DND-41 (cell line): ENCODE measurements around the gene SSTR3.

Source experiments
- ATAC-seq: fragments of 200-7000 bp; cut with Tn5 transposase; 3 replicates; pipeline ENCODE4 v1.9.1; 2021; ENCODE audit warnings: low read depth; ENCODE audit not compliant: insufficient read depth
- DNase-seq: peaks from one replicate; pipeline ENCODE4 v3.0.0-alpha.2; 2020
- H2AFZ ChIP-seq: 2 replicates; pipeline ENCODE4 v1.6.0; 2012; ENCODE audit warnings: low read depth, low read length
- H3K27ac ChIP-seq: 2 replicates; pipeline ENCODE4 v1.5.1; 2012; ENCODE audit warnings: low read length, inconsistent platforms
- H3K27me3 ChIP-seq: fragments of 200-600 bp; sonication (generic); 2 replicates; pipeline ENCODE4 v1.6.0; 2012; ENCODE audit warnings: low read length, mild to moderate bottlenecking, inconsistent platforms; ENCODE audit not compliant: insufficient read depth, poor library complexity
- H3K36me3 ChIP-seq: 2 replicates; pipeline ENCODE4 v1.5.1; 2012; ENCODE audit warnings: low read length, inconsistent platforms; ENCODE audit not compliant: insufficient read depth
- H3K4me1 ChIP-seq: 2 replicates; pipeline ENCODE4 v1.5.1; 2012; ENCODE audit warnings: mild to moderate bottlenecking, low read length; ENCODE audit not compliant: insufficient read depth
- H3K4me2 ChIP-seq: 2 replicates; pipeline ENCODE4 v1.6.0; 2012; ENCODE audit warnings: mild to moderate bottlenecking, moderate library complexity, low read length, inconsistent platforms; ENCODE audit not compliant: insufficient read depth
- H3K4me3 ChIP-seq, 2 experiments: fragments of 200-600 bp in 1 of 2; shearing (Covaris generic) in 1 of 2; 2 replicates each; pipeline ENCODE4 v1.5.1; 2012 to 2016; ENCODE audit warnings: inconsistent platforms in 2 of 2, low read length in 2 of 2, mild to moderate bottlenecking in 2 of 2, low read depth in 1 of 2, moderate library complexity in 1 of 2
- H3K79me2 ChIP-seq: 2 replicates; pipeline ENCODE4 v1.6.0; 2012; ENCODE audit warnings: low read length, inconsistent platforms; ENCODE audit not compliant: insufficient read depth
- H3K9ac ChIP-seq: 2 replicates; pipeline ENCODE4 v1.6.0; 2012; ENCODE audit warnings: low read depth, mild to moderate bottlenecking, inconsistent platforms, low read length, moderate library complexity
- H3K9me3 ChIP-seq: 2 replicates; pipeline ENCODE4 v1.5.1; 2012; ENCODE audit warnings: low read length, moderate library complexity, mild to moderate bottlenecking, inconsistent platforms; ENCODE audit not compliant: insufficient read depth, severe bottlenecking
- H4K20me1 ChIP-seq: 2 replicates; pipeline ENCODE4 v1.6.0; 2012; ENCODE audit warnings: low read length; ENCODE audit not compliant: insufficient read depth
- EZH2 ChIP-seq: IDR thresholded peaks from 3 replicates; pipeline ENCODE4 v1.6.1; 2012; ENCODE audit warnings: borderline replicate concordance, low read depth, mild to moderate bottlenecking, moderate library complexity, low read length, inconsistent platforms; ENCODE audit not compliant: severe bottlenecking
- TF ChIP-seq, protein P1 (sequence below): IDR thresholded peaks from 2 replicates; pipeline ENCODE4 v1.5.1; 2012; ENCODE audit warnings: borderline replicate concordance, low read length, moderate library complexity, mild to moderate bottlenecking; ENCODE audit not compliant: poor library complexity, severe bottlenecking; ENCODE audit errors: extremely low read depth

The SSTR3 gene

DNA sequence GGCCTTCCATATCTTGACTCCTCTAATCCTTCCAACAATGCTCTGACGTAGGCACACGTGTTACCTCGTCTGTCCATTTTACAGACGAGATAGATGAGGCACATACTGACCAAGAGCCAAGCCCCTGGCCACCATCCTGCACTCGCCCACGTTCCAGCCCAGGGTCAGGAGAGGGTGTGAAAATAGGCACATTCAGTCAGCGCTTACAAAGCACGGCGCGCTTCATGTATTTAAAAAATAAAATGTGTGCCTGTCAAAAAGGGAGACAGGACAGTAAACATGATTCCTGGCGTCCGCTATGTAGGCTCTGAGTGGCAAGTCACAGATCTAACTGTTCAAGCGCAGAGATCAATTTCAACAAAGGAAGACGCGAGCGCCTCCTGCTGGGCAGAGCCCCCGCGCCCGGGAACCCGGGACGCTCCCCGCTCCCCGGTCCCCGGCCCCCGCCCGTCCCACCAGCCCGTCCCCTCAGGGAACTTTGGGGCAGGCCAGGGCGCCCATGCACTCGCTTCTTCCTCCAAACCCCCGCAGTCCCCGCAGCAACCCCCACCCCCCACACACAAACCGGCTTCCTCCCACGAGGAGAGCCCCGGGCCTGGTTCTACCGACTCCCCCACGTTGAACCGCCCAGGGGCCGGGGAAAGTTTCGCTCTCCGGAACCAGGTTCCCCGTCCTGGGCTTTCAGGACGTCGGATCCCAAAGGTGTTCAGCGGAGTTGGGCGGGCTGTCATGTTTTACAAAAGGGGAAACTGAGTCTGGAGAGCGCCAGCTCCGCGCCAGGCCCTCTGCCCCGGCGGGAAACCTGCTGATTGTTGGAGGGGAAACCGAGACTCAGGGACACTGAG is 13.8 kb downstream of the SSTR3 start:
- Histone ChIP-seq H3K4me2 (peak overlapping the region; percentile 86), H3K27ac (peak overlapping the region; percentile 88), H2AFZ (peak overlapping the region; percentile 82), H3K79me2 (peaks cover 7% of the 10 kb centered on the region), H3K36me3 (no peaks in the 10 kb centered on the region; the same call in 1 of the 2 replicates), H3K27me3 (no peaks in the 10 kb centered on the region), H3K9ac (peak overlapping the region; percentile 83), H3K4me3 (peak overlapping the region; percentile 48 to 64), H3K9me3 (no peaks in the 10 kb centered on the region), H3K4me1 (peaks cover 18% of the 10 kb centered on the region), H4K20me1 (no peaks in the 10 kb centered on the region)
- DNase-seq (peak; percentile 92), ATAC-seq (peak; percentile 57)
- TF ChIP-seq EZH2 = no peak
- TF ChIP-seq, protein P1, sequence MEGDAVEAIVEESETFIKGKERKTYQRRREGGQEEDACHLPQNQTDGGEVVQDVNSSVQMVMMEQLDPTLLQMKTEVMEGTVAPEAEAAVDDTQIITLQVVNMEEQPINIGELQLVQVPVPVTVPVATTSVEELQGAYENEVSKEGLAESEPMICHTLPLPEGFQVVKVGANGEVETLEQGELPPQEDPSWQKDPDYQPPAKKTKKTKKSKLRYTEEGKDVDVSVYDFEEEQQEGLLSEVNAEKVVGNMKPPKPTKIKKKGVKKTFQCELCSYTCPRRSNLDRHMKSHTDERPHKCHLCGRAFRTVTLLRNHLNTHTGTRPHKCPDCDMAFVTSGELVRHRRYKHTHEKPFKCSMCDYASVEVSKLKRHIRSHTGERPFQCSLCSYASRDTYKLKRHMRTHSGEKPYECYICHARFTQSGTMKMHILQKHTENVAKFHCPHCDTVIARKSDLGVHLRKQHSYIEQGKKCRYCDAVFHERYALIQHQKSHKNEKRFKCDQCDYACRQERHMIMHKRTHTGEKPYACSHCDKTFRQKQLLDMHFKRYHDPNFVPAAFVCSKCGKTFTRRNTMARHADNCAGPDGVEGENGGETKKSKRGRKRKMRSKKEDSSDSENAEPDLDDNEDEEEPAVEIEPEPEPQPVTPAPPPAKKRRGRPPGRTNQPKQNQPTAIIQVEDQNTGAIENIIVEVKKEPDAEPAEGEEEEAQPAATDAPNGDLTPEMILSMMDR = peak; percentile 81

DNA sequence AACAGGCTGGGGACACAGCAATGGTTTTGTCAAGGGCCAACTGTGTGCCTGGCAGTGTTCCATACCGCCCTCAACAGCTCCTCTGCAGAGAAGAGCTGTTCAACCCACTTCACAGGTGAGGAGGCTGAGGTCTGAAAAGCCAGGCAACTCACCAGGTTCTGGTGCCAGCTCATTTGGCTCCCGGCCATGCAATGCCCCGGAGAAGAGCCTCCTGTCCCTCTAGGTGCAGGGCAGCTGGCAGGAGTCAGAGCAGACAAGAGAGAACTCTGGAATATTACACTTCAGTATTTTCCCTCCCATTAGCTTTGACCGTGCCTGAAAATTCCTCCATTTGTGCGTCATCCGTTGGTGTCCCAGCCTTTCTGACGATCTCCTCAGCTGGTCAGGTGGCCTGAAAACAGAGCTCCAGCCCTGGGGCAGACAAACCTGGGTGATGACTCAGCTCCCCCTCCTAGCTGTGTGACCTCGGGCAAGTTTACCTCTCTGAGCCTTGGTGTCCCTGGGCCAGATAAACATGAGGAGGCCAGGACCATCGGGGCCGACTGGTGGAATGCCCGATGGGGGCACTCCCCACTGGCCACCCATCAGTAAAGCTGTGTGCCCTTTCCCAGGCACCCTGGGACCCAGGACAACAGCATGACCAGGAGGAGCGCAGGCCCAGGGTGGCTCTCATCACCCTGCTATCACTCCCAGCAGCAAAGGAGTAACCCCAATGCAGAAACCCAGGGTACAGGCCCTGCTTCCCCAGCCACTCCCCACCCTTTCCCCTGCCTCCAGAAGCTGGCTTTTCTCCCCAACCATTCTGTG is 14.6 kb downstream of the SSTR3 start:
- DNase-seq (no peak), ATAC-seq (no peak)
- H3K9ac ChIP-seq = peak overlapping the region; percentile 83
- H3K27ac ChIP-seq = peak overlapping the region; percentile 82
- H3K79me2 ChIP-seq = peaks cover 7% of the 10 kb centered on the region
- peaks cover 18% of the 10 kb centered on the region for H3K4me1 ChIP-seq
- H4K20me1 ChIP-seq = no peaks in the 10 kb centered on the region
- H3K36me3 ChIP-seq = no peaks in the 10 kb centered on the region; the same call in 1 of the 2 replicates
- no peak for TF ChIP-seq EZH2
- TF ChIP-seq, protein P1 = no peak
- H2AFZ ChIP-seq = peak overlapping the region; percentile 58
- H3K4me2 ChIP-seq = peak overlapping the region; percentile 86
- no peaks in the 10 kb centered on the region for H3K9me3 ChIP-seq
- peak overlapping the region; percentile 27 to 64 for H3K4me3 ChIP-seq
- H3K27me3 ChIP-seq = no peaks in the 10 kb centered on the region

DNA sequence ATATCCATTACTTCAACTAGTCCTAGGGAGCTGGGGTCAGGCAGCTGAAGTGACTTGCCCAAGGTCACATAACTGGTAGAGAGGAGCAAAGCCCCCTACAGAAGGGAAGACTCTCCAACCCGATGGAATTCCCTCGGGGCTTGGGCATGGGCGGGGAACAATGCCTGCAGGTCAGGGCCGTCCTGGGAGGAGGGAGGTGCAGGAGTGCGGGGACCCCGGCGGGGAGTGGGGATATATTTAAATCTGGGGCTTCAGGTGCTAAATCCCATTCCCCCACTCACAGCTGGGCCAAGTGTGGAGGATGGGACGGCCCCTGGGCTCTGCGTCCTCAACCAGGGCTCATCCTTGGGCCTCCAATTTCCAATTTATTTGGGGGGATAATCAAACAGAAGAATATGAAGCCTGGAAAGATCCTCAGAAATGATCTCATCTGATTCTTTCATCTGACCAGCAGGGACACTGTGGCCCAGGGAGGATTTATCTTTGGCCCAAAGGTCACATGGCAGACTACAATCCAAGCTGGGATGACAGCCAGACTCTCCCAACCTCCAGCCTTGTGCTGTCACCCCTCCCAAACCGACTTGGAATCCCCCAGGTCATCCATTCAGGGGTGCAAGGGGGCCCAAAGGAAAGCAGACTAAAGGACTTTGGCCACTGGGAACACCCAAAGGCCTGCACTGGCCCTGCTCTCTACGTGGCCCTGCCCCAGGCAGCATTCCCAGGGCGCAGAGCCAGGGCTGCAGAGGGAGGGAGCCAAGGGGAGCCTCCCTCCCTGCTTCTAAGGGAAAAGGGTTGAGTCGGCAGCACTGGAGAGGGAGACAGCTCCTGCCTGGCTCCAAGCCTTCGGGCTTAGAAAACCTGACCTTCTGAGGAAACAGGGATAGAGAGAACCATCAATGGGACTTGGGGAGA is 15.5 kb downstream of the SSTR3 start:
- TF ChIP-seq, protein P1 = no peak
- no peak for TF ChIP-seq EZH2
- H3K27me3 ChIP-seq = no peaks in the 10 kb centered on the region
- ATAC-seq (no peak), DNase-seq (no peak)
- H3K36me3 ChIP-seq = no peaks in the 10 kb centered on the region; the same call in 1 of the 2 replicates
- H4K20me1 ChIP-seq = no peaks in the 10 kb centered on the region
- H3K9ac ChIP-seq = no peak overlapping the region; the same call in 1 of the 2 replicates
- no peak overlapping the region for H3K4me3 ChIP-seq
- peaks cover 7% of the 10 kb centered on the region for H3K79me2 ChIP-seq
- 0 out of 2 replicates have a peak overlapping the region, but pooled peaks have one; percentile 86 for H3K4me2 ChIP-seq
- H3K27ac ChIP-seq = no peak overlapping the region
- H2AFZ ChIP-seq = no peak overlapping the region
- H3K9me3 ChIP-seq = no peaks in the 10 kb centered on the region
- H3K4me1 ChIP-seq = peaks cover 18% of the 10 kb centered on the region
